Lung (tissue), 12 donors: ENCODE results near the gene TTC36. TPM values are rescaled to one million over a fixed set of nuclear protein-coding genes. Genes with fewer than 3 reads are reported as not detected.
A peak's percentile ranks its signal among the peaks of the same experiment; 100 is the strongest.

Source experiments
- ATAC-seq: fragments of 200-7000 bp; cut with Tn5 transposase; one replicate; pipeline ENCODE4 v1.9.1; 2020; ENCODE audit warnings: moderate number of reproducible peaks; ENCODE audit not compliant: insufficient read depth, low FRiP score
- DNase-seq, 3 donors: peaks; one replicate each; pipeline ENCODE4 v3.0.0-alpha.2; 2013 to 2017
- H3K27ac ChIP-seq, 2 donors: one replicate each; pipeline ENCODE4 v1.5.1; 2013; ENCODE audit warnings: mild to moderate bottlenecking in 2 of 2, moderate library complexity in 2 of 2, control low read depth in 1 of 2, inconsistent platforms in 1 of 2, low read depth in 1 of 2, low read length in 1 of 2
- H3K27me3 ChIP-seq, 3 donors: one replicate each; pipeline ENCODE4 v1.5.1; 2013; ENCODE audit warnings: low read length in 2 of 3; ENCODE audit not compliant: control insufficient read depth in 3 of 3, insufficient read depth in 3 of 3
- H3K36me3 ChIP-seq, 4 donors: one replicate each; pipeline ENCODE4 v1.5.1; 2013; ENCODE audit warnings: low read length in 4 of 4, mild to moderate bottlenecking in 1 of 4, moderate library complexity in 1 of 4; ENCODE audit not compliant: control insufficient read depth in 4 of 4, insufficient read depth in 4 of 4
- H3K4me1 ChIP-seq, 5 donors: one replicate each; pipeline ENCODE4 v1.5.1; 2013; ENCODE audit warnings: low read length in 5 of 5, mild to moderate bottlenecking in 2 of 5, moderate library complexity in 1 of 5; ENCODE audit not compliant: control insufficient read depth in 5 of 5, insufficient read depth in 5 of 5
- H3K4me3 ChIP-seq: one replicate; pipeline ENCODE4 v1.5.1; 2013; ENCODE audit warnings: mild to moderate bottlenecking, control low read depth, moderate library complexity
- H3K9ac ChIP-seq, 2 donors: one replicate each; pipeline ENCODE4 v1.5.1; 2013; ENCODE audit warnings: low read length in 2 of 2, control low read depth in 1 of 2; ENCODE audit not compliant: insufficient read depth in 1 of 2
- H3K9me3 ChIP-seq, 4 donors: one replicate each; pipeline ENCODE4 v1.5.1; 2013; ENCODE audit warnings: low read length in 3 of 4, mild to moderate bottlenecking in 1 of 4, moderate library complexity in 1 of 4; ENCODE audit not compliant: control insufficient read depth in 4 of 4, insufficient read depth in 3 of 4
- WGBS, 2 donors: extraction: QIAGEN DNeasy Blood & Tissue Kit; methylation state at CpG; one replicate each; pipeline ENCODE4 v1.1.7; 2013; 5-methylcytosine and 5-hydroxymethylcytosine counted together
- polyA plus RNA-seq, 2 donors: library from polyadenylated mRNA; stranded (reverse); fragments of 200-250 nt; gene quantifications; one replicate each; pipeline ENCODE4 v1.2.1, GENCODE V29; 2013
- total RNA-seq, 2 donors: library from RNA; depleted of rRNA in 1 of 2; stranded (reverse); fragments of >200 nt in 1 of 2; gene quantifications; one replicate each; pipeline ENCODE4 v1.2.1, GENCODE V29; 2014 to 2021
- TF ChIP-seq, protein P1 (sequence below): IDR thresholded peaks from 2 replicates; pipeline ENCODE4 v1.5.1; 2012; ENCODE audit warnings: mild to moderate bottlenecking; ENCODE audit errors: control extremely low read depth, extremely low read depth
- donor health status: control.
- donor health status: control.
- donor health status: Bipolar disorder and iron deficiency.
- donor health status: healthy.
- donor health status: DM: yes; HTN: yes; CAD: no.

Gene TTC36
- total and polyA plus RNA-seq, 4 donors, result 0.14 to 1.6 (median 0.68) TPM

DNA sequence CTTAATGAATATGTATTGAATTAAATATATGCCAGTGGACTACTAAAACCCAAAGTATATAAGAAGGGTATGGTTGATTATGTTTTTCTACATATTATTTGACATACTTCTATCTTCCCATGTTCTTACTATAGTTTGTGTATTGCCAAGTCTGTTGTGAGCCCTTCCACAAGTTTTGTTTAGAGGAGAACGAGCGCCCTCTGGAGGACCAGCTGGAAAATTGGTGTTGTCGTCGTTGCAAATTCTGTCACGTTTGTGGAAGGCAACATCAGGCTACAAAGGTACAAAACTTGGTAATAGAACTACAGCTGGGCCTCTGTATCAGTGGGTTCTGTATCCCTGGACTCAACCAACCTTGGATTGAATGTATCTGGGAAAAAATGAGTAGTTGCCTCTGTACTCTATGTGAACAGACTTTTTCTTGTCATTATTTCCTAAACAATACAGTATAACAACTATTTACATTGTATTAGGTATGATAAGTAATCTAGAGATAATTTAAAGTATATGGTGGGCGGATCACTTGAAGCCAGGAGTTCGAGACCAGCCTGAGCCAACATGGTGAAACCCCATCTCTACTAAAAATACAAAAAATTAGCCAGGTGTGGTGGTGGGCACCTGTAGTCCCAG is 38.7 kb upstream of the TTC36 start:
- ATAC-seq, result no peak

DNA sequence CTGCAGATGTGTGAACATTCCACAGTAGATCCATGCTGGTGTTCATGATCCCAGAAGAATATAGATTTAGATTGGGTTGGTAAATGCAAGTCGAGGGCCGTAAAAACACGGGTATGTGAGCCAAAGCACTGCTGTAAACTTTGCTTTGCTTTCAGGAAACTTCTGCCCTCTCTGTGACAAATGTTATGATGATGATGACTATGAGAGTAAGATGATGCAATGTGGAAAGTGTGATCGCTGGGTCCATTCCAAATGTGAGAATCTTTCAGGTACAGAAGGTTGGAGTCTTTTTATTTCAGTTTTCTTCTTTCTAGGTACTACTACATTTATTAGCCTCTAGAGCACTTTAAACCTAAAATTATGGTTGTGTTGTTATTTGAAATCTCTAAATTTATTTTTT is 36.2 kb upstream of the TTC36 start:
- H3K4me1 ChIP-seq, result no peaks in the 10 kb centered on the region
- ATAC-seq (no peak), DNase-seq (no peak)
- H3K27me3 ChIP-seq, result no peaks in the 10 kb centered on the region
- TF ChIP-seq, protein P1, sequence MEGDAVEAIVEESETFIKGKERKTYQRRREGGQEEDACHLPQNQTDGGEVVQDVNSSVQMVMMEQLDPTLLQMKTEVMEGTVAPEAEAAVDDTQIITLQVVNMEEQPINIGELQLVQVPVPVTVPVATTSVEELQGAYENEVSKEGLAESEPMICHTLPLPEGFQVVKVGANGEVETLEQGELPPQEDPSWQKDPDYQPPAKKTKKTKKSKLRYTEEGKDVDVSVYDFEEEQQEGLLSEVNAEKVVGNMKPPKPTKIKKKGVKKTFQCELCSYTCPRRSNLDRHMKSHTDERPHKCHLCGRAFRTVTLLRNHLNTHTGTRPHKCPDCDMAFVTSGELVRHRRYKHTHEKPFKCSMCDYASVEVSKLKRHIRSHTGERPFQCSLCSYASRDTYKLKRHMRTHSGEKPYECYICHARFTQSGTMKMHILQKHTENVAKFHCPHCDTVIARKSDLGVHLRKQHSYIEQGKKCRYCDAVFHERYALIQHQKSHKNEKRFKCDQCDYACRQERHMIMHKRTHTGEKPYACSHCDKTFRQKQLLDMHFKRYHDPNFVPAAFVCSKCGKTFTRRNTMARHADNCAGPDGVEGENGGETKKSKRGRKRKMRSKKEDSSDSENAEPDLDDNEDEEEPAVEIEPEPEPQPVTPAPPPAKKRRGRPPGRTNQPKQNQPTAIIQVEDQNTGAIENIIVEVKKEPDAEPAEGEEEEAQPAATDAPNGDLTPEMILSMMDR, result no peak
- WGBS, 2 donors, result 85 to 93% methylated on average over 4 of the region's 4 CpGs
- H3K4me3 ChIP-seq, result no peak overlapping the region
- no peaks in the 10 kb centered on the region for H3K9me3 ChIP-seq
- H3K9ac ChIP-seq, result no peak overlapping the region
- peaks cover 24 to 50% (median 27%) of the 10 kb centered on the region in 4 donors for H3K36me3 ChIP-seq
- no peak overlapping the region for H3K27ac ChIP-seq

More for the DNA sequence above, 38.7 kb upstream of the TTC36 start:
- no peaks in the 10 kb centered on the region for H3K9me3 ChIP-seq
- TF ChIP-seq, protein P1, result peak; percentile 76
- 26 to 28% methylated on average over 7 of the region's 7 CpGs for WGBS, 2 donors
- peaks cover 22 to 53% (median 25%) of the 10 kb centered on the region in 4 donors for H3K36me3 ChIP-seq
- no peaks in the 10 kb centered on the region for H3K4me1 ChIP-seq
- no peaks in the 10 kb centered on the region for H3K27me3 ChIP-seq
- no peak overlapping the region for H3K27ac ChIP-seq
- peak; percentile 83 to 91 (median 87) for DNase-seq
- H3K9ac ChIP-seq, result no peak overlapping the region
- H3K4me3 ChIP-seq, result no peak overlapping the region

DNA sequence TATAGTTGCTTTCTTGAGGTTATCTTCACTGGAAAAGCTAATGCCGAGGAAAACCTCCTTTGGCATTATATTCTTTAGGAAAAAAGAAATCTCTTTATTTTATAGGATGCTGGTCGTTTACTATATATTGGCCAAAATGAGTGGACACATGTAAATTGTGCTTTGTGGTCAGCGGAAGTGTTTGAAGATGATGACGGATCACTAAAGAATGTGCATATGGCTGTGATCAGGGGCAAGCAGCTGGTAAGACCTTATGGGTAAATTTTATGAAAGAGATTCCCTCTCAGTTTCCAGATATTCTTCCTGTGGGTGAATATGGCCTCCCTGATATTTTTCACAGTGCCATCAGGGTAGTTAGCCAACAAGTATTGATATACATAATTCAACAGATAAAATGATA is 29.4 kb upstream of the TTC36 start:
- H3K9ac ChIP-seq, result no peak overlapping the region
- no peak overlapping the region for H3K4me3 ChIP-seq
- TF ChIP-seq, protein P1, result no peak
- DNase-seq, result no peak
- peaks cover 36 to 57% (median 43%) of the 10 kb centered on the region in 4 donors for H3K36me3 ChIP-seq
- ATAC-seq, result no peak
- no peaks in the 10 kb centered on the region for H3K4me1 ChIP-seq
- WGBS, 2 donors, result 91 to 94% methylated on average over 4 of the region's 4 CpGs
- no peaks in the 10 kb centered on the region for H3K9me3 ChIP-seq
- no peak overlapping the region for H3K27ac ChIP-seq
- H3K27me3 ChIP-seq, result no peaks in the 10 kb centered on the region

DNA sequence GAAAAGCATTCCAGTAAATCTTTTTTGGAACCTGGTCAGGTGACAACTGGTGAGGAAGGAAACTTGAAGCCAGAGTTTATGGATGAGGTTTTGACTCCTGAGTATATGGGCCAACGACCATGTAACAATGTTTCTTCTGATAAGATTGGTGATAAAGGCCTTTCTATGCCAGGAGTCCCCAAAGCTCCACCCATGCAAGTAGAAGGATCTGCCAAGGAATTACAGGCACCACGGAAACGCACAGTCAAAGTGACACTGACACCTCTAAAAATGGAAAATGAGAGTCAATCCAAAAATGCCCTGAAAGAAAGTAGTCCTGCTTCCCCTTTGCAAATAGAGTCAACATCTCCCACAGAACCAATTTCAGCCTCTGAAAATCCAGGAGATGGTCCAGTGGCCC is 24.1 kb upstream of the TTC36 start:
- WGBS, 2 donors, result 54 to 69% methylated on average over 3 of the region's 3 CpGs
- no peak for DNase-seq
- no peak for ATAC-seq
- Histone ChIP-seq H3K27me3 (no peaks in the 10 kb centered on the region), H3K4me1 (no peaks in the 10 kb centered on the region), H3K4me3 (no peak overlapping the region), H3K27ac (no peak overlapping the region), H3K36me3 (peaks cover 55 to 69% (median 60%) of the 10 kb centered on the region in 4 donors), H3K9ac (no peak overlapping the region), H3K9me3 (no peaks in the 10 kb centered on the region)
- TF ChIP-seq, protein P1, result no peak
